Activated CD8-positive, alpha-beta T cell treated with anti-CD3 and anti-CD28 coated beads for 36 hours (primary cell): ENCODE results near the gene NUP85. TPM values are rescaled to one million over a fixed set of nuclear protein-coding genes. Genes with fewer than 3 reads are reported as not detected.

Experiments
- ATAC-seq: fragments of 200-7000 bp; cut with Tn5 transposase; one replicate; pipeline ENCODE4 v1.10.0; 2021; ENCODE audit warnings: mild to moderate bottlenecking, moderate library complexity
- CTCF ChIA-PET: fragments of 350-600 bp; sonication (Branson Sonifier 250); formaldehyde crosslinking; loops from one replicate; lab custom pipeline; 2021; ENCODE audit warnings: antibody characterized with exemption; lab: Charles Lee
- POLR2A ChIA-PET: fragments of 350-600 bp; sonication (Branson Sonifier 250); formaldehyde crosslinking; loops from one replicate; lab custom pipeline; 2021; ENCODE audit warnings: antibody characterized with exemption; lab: Charles Lee
- DNase-seq: peaks from one replicate; pipeline ENCODE4 v3.0.0-alpha.2; 2020
- H3K27ac Mint-ChIP-seq: one replicate; pipeline ENCODE4 v1.8.0; 2021; ENCODE audit warnings: mild to moderate bottlenecking, mixed read lengths
- H3K27me3 Mint-ChIP-seq: one replicate; pipeline ENCODE4 v1.8.0; 2021; ENCODE audit warnings: mixed read lengths
- H3K36me3 Mint-ChIP-seq: one replicate; pipeline ENCODE4 v1.8.0; 2021; ENCODE audit warnings: low read depth, mixed read lengths
- H3K4me1 Mint-ChIP-seq: one replicate; pipeline ENCODE4 v1.8.0; 2021; ENCODE audit warnings: low read depth, mixed read lengths
- H3K4me3 Mint-ChIP-seq: one replicate; pipeline ENCODE4 v1.8.0; 2021; ENCODE audit warnings: mild to moderate bottlenecking, moderate library complexity, mixed read lengths
- H3K9me3 Mint-ChIP-seq: one replicate; pipeline ENCODE4 v1.8.0; 2021; ENCODE audit warnings: mixed read lengths
- CTCF ChIP-seq: fragments of 200-600 bp; IDR thresholded peaks from one replicate; pipeline ENCODE4 v1.8.0; 2022; ENCODE audit warnings: antibody characterized with exemption, mild to moderate bottlenecking
- intact Hi-C: fragments of 100-400 bp; cut with micrococcal nuclease; formaldehyde crosslinking; loops from one replicate; pipeline ENCODE4 v1.10.0; 2022
- total RNA-seq, 2 experiments: library from RNA; stranded (reverse); gene quantifications; one replicate each; pipeline ENCODE4 v1.2.3, GENCODE V29; 2021

NUP85 gene
- total RNA-seq, 2 experiments from 2014 or later = 108 to 116 TPM

GRCh38 chr17:75270966-75271232 is 65.4 kb downstream of the NUP85 start, which contains the start of gene MIF4GD:
Gene MIF4GD, minus strand, starts transcription at chr17:75271231. Its CDS starts 1,036 bp downstream, at chr17:75270195.
- Mint-ChIP-seq H3K27me3 (no peaks in the 10 kb centered on the region), H3K9me3 (no peaks in the 10 kb centered on the region), H3K4me3 (peak within 1 kb of the TSS; percentile 86), H3K27ac (peak within 1 kb of the TSS; percentile 85), H3K36me3 (peaks cover 40% of the 10 kb centered on the region), H3K4me1 (peaks cover 32% of the 10 kb centered on the region)
- no peak for DNase-seq
- peak; percentile 9 for ATAC-seq
- TF ChIP-seq CTCF = no peak
- POLR2A ChIA-PET = interaction anchor here (0.6 to 7.2 kb wide), 23 partner anchors 9 to 247 kb away, joined by 3 to 105 read pairs (median 4); partner anchors contain the start of genes GGA3, GRB2, MRPS7 and NUP85
- CTCF ChIA-PET = interaction anchor here (0.6 to 6.5 kb wide), 36 partner anchors 9 to 309 kb away, joined by 3 to 107 read pairs (median 4); partner anchors contain the start of genes GGA3, GRB2, MRPS7 and NT5C
- intact Hi-C loops = no loop called here

GRCh38 chr17:75271233-75271954 is 65.9 kb downstream of the NUP85 start:
- DNase-seq (peak; percentile 87), ATAC-seq (peak; percentile 91)
- peak overlapping the region; percentile 81 for H3K27ac Mint-ChIP-seq
- ChIA-PET POLR2A (interaction anchor here (0.6 to 7.2 kb wide), 22 partner anchors 10 to 247 kb away, joined by 3 to 105 read pairs (median 4); partner anchors contain the start of genes GGA3, GRB2, MRPS7 and NUP85), CTCF (interaction anchor here (0.6 to 6.5 kb wide), 35 partner anchors 10 to 309 kb away, joined by 3 to 107 read pairs (median 4); partner anchors contain the start of genes GGA3, GRB2, MRPS7 and NT5C)
- intact Hi-C loops = no loop called here
- TF ChIP-seq CTCF = peak; percentile 66
- no peaks in the 10 kb centered on the region for H3K27me3 Mint-ChIP-seq
- peak overlapping the region; percentile 86 for H3K4me3 Mint-ChIP-seq
- H3K9me3 Mint-ChIP-seq = no peaks in the 10 kb centered on the region
- H3K36me3 Mint-ChIP-seq = peaks cover 35% of the 10 kb centered on the region
- H3K4me1 Mint-ChIP-seq = peaks cover 32% of the 10 kb centered on the region

- Mint-ChIP-seq H3K4me1 (peaks cover 32% of the 10 kb centered on the region), H3K4me3 (peak overlapping the region; percentile 86), H3K36me3 (peaks cover 34% of the 10 kb centered on the region), H3K9me3 (no peaks in the 10 kb centered on the region), H3K27me3 (no peaks in the 10 kb centered on the region), H3K27ac (peak overlapping the region; percentile 81)
- no peak for TF ChIP-seq CTCF
- intact Hi-C loops = no loop called here
- CTCF ChIA-PET = interaction anchor here (1.1 to 6.5 kb wide), 12 partner anchors 9 to 140 kb away, joined by 3 to 107 read pairs (median 9); partner anchors contain the start of genes GGA3, MRPS7, NUP85 and SLC25A19
- DNase-seq (peak; percentile 26), ATAC-seq (no peak)
- POLR2A ChIA-PET = interaction anchor here (0.7 to 7.2 kb wide), 13 partner anchors 9 to 244 kb away, joined by 3 to 105 read pairs (median 11); partner anchors contain the start of genes GGA3, GRB2, MRPS7 and SLC25A19
Observed at GRCh38 chr17:75271955-75272847, 66.7 kb downstream of the NUP85 start.

- Mint-ChIP-seq H3K27ac (peak overlapping the region; percentile 55), H3K36me3 (peaks cover 35% of the 10 kb centered on the region), H3K27me3 (no peaks in the 10 kb centered on the region), H3K9me3 (no peaks in the 10 kb centered on the region), H3K4me3 (peak overlapping the region; percentile 86), H3K4me1 (peaks cover 31% of the 10 kb centered on the region)
- ChIA-PET CTCF (interaction anchor here (1.1 to 6.5 kb wide), 5 partner anchors 8 to 48 kb away, joined by 3 to 107 read pairs (median 43); partner anchors contain the start of genes GGA3, MRPS7 and SLC25A19), POLR2A (interaction anchor here (0.7 to 7.2 kb wide), 7 partner anchors 8 to 139 kb away, joined by 3 to 105 read pairs (median 14); partner anchors contain the start of genes GGA3, MRPS7 and SLC25A19)
- DNase-seq (no peak), ATAC-seq (no peak)
- intact Hi-C loops = no loop called here
- no peak for TF ChIP-seq CTCF
Observed at GRCh38 chr17:75272848-75273184, 67.3 kb downstream of the NUP85 start.
